Mononuclear cell (primary cell): ENCODE measurements around the gene SLC15A4. TPM values are rescaled to one million over a fixed set of nuclear protein-coding genes. Genes with fewer than 3 reads are reported as not detected.

ENCODE experiments used
- H3K27me3 ChIP-seq: 2 replicates; pipeline ENCODE4 v1.6.0; 2011; ENCODE audit warnings: low read length, control low read depth; ENCODE audit not compliant: insufficient read depth
- H3K4me1 ChIP-seq: 2 replicates; pipeline ENCODE4 v1.5.1; 2011; ENCODE audit warnings: mild to moderate bottlenecking, low read length, control low read depth; ENCODE audit not compliant: insufficient read depth
- H3K4me3 ChIP-seq: 2 replicates; pipeline ENCODE4 v1.5.1; 2011; ENCODE audit warnings: mild to moderate bottlenecking, low read length, moderate library complexity
- H3K9me3 ChIP-seq: 2 replicates; pipeline ENCODE4 v1.5.1; 2011; ENCODE audit warnings: low read depth, mild to moderate bottlenecking, control low read depth, low read length
- total RNA-seq: library from RNA; depleted of rRNA; stranded (reverse); fragments of >200 nt; gene quantifications from one replicate; pipeline ENCODE4 v1.2.3, GENCODE V29; 2012

Gene SLC15A4
- total RNA-seq, result 59.2 TPM

DNA sequence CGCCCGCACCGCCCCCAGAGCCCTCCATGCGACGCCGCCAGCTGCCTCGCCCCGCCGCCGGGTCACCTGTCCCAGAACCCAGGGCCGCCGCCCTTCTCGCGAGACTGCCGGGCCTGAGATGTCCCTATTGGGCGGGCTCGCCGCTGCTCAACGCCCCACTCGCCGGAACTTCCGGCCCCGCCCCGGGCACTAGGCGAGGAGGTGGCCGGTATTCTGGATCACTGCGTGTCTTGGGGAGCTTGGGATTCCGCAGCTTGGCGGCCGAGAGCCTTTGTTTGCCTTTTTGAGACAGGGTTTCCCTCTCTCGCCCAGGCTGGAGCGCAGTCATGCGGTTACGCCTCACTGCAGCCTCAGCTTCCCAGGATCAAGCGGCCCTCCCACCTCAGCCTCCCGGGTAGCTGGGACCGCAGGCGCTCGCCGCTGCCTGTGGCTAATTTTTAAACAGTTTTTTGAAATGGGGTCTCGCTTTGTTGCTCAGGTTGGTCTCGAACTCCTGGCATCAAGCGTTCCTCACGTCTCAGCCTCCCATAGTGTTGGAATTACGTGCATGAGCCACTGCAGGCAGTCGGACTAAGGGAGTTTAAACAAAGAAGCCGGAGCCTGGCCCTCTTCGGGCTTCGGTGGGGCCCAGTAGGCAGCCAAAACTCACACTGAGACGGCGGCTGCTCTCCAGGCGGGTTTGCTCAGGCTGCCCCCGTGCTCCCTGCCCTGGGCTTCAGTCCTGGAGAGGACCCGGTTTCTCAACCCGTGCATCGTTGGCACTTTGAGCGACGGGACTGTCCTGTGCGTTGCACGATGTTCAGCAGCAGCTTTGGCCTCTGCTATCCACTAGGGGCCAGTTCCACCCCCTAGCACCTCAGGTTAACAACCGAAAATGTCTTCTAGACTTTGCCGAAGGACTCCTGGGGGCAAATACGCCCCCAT lies at the start of gene SLC15A4:
SLC15A4 (minus strand) TSS at position 43 of the 924 bp plus-strand sequence; CDS start at position 28, 15 bp downstream.
- peaks cover 65% of the 10 kb centered on the region for H3K4me1 ChIP-seq
- H3K9me3 ChIP-seq, result no peaks in the 10 kb centered on the region
- no peaks in the 10 kb centered on the region for H3K27me3 ChIP-seq
- H3K4me3 ChIP-seq, result peak within 1 kb of the TSS; percentile 58

DNA sequence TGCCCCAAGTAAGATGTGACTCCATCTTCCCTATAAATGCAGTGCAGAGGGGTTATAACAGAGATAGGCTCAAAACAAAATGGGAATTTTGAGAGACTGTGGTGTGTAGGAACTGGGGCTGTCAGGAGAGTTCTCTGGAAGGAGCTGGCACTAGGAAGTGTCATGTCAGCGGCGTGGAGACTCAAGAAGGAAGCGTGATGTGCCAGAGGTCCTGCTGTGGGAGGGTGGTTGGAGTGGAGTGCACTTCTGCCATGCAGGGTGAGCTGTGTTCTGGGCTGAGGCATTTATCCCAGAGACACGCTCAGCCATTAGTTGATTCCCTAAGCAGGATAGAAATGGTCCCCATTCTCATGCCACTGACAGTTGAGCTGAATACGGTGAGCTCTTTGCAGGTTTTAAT lies 48.5 kb upstream of the SLC15A4 start:
- Histone ChIP-seq H3K9me3 (peaks cover 11% of the 10 kb centered on the region), H3K27me3 (no peaks in the 10 kb centered on the region), H3K4me3 (no peak overlapping the region), H3K4me1 (no peaks in the 10 kb centered on the region)

DNA sequence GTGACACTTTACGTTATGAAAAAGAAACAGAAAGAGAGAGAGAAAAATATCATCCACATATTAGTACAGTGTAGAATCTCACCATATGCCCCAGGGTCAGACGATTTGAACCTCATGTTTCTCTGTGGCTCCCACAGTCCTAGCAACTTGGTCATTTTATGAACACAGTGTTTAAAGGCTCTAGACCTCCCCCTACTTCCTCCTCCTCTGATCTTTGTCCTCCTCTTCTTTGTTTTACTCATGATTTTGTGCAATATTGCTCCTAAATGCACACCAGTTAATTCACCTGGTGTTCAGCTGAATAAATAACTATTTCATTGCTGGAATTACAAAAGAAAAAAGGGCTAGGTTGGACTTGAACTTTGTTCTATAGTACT lies 47.7 kb upstream of the SLC15A4 start:
- Histone ChIP-seq H3K4me1 (no peaks in the 10 kb centered on the region), H3K9me3 (peaks cover 4% of the 10 kb centered on the region), H3K27me3 (no peaks in the 10 kb centered on the region), H3K4me3 (no peak overlapping the region)

DNA sequence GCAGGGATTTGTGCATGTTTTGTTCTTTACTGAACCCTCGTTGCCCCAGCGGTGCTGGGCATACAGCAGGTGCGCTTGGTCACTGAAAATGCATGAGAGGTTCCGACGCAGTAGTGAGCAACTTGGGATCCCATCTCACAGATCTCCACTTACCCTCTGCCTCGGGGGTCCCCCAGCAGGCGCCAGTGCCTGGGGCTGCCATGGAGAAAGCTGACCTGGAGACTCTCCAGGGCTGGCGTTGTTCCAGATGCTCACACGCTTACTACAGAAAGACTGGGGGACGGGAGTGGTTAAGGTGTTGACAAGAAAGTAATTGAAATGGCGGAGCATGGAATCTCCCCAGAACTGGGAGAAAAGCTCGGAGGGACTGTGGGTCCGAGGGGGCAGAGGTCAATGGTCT lies 43.7 kb upstream of the SLC15A4 start:
- H3K4me3 ChIP-seq, result no peak overlapping the region
- H3K9me3 ChIP-seq, result no peaks in the 10 kb centered on the region
- H3K4me1 ChIP-seq, result no peaks in the 10 kb centered on the region
- H3K27me3 ChIP-seq, result no peaks in the 10 kb centered on the region

DNA sequence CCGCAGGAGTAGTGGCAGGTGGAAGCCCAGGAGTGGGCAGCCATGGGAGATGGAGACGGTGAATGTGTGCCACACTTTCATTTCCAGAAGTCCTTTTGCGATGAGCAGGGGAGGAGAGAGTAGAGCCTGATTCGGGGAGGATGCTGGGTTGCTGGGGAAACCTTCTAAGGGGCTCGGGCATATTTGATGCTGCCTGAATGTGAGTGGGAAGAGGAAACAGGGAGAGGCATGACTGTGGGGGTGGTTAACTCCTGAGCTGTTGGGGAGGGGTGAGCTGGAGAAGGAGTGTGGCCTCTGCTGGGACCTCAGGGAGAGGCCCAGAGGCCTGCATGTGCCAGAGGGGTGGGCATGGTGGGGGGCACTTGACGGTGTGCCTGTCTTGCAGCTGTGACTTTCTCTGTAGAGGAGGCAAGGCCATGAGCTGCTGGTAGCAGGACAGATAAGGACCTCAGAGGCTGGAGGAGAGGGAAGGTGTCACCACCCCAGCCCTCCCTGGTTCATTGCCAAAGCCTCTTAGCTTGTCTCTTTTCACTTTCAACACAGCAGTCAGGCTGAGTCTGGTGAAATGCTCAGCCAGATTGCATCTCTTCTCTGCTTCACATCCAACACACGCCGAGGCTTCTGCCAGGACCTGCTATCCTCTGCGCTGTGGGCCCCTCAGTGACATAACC lies 40.9 kb upstream of the SLC15A4 start:
- Histone ChIP-seq H3K9me3 (no peaks in the 10 kb centered on the region), H3K27me3 (no peaks in the 10 kb centered on the region), H3K4me1 (no peaks in the 10 kb centered on the region), H3K4me3 (no peak overlapping the region)

DNA sequence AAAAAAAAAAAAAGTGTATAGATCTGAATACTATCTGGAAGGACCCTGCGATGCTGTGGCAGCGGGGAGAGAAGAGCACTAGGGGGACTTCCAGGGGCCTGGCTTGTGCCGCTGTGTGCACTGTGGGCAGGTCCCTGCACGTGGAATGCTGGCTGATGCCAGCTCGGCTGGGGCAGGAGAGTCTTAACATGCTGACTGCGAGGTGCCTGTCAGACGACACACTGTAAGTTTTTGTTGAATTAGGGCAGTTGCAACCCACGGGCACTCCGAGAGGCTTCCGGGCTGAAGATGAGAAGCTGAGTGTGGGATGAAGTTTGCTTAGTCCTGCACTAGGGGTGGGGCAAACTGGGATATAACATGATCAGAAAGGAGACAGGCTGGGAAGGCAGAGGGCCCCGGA lies 40.2 kb upstream of the SLC15A4 start:
- no peak overlapping the region for H3K4me3 ChIP-seq
- H3K9me3 ChIP-seq, result no peaks in the 10 kb centered on the region
- H3K27me3 ChIP-seq, result no peaks in the 10 kb centered on the region
- no peaks in the 10 kb centered on the region for H3K4me1 ChIP-seq

DNA sequence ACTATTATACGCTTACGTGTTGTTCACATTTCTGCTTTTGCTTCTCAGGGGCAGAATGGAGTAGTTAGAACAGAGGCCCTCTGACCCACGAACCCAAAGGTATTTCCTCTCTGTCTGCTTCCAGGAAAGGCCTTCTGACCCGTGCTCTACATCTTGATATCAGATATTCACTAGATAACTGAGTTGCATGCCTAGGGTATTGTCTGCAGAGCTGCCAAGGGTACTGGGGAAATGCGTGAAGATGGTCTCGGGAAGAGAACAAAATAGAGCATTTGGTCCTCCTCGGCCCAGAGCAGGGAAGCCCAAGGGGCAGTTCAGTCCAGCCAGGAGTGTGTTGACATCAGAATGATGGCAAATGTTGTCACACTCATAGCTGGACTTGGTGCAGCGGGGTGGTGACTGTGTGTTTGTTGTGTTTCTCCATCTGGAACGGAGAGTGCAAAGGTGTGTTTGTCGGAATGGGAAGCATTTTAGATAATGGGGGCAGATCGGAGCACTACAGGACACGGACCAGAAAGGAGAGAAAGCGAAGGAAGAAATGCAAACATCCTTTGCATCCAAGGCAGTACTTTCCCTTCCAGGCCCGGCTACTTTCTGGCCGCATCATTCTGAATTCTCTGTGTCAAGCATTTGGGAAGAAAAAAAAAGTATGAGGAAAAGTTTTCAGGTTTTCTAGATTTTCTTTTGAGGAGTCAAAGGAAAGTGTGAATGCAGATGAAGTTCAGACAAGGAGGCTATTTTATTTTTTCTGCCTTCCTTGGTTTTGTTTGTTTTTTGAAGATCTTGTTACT lies 37.7 kb upstream of the SLC15A4 start:
- no peak overlapping the region for H3K4me3 ChIP-seq
- H3K9me3 ChIP-seq, result no peaks in the 10 kb centered on the region
- no peaks in the 10 kb centered on the region for H3K27me3 ChIP-seq
- peaks cover 19% of the 10 kb centered on the region for H3K4me1 ChIP-seq

DNA sequence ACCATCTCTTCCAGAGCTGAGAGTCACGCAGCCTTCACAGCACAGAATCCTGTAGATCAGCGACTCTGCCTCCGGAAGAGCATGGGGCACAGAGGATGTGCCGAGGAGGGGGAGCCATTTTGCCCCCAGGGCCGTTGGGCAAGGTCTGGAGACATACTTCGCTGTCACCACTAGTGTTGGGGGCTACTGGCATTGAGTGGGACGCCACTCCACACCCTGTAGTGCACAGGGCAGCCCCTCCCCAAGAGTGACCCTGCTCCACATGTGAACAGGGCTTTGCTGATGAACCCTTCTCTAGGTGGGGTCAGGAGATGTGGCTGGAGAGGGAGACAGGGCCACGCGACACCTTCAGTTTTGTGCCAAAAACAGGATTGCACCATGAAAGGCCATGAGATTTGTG lies 35.6 kb upstream of the SLC15A4 start:
- H3K4me3 ChIP-seq, result no peak overlapping the region
- H3K4me1 ChIP-seq, result peaks cover 39% of the 10 kb centered on the region
- peaks cover 4% of the 10 kb centered on the region for H3K27me3 ChIP-seq
- no peaks in the 10 kb centered on the region for H3K9me3 ChIP-seq

DNA sequence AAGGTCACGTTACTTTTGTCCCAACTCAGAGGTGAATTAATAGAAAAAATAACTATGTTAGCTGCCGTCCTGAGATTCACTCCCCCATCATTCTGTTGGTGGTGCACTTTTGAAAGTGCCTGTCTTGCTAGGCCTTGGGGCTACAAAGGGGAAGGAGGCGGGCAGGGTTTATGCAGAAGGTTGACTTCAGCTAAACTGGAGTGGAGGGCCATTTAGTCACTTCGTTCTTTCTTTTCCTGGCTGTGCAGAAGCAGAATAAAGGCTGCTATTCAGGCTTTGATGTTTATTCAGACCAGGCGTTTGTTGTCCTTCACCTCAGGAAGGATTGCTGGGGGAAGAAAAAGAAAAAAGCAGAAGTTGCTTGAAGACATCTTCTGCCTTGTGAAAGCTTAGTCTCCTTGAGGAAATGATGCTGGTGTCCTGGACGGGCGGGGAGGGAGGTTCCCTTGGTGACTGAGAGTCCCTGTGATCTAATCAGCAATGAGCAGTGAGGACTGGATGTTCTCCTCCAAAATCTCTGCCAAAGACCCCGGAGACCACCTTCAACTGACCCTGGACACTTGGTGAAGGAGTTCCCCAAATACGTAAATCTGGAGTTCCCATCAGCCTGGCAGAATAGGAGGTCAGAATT lies 33.5 kb upstream of the SLC15A4 start:
- Histone ChIP-seq H3K4me1 (peaks cover 52% of the 10 kb centered on the region), H3K27me3 (peaks cover 4% of the 10 kb centered on the region), H3K4me3 (no peak overlapping the region), H3K9me3 (no peaks in the 10 kb centered on the region)

DNA sequence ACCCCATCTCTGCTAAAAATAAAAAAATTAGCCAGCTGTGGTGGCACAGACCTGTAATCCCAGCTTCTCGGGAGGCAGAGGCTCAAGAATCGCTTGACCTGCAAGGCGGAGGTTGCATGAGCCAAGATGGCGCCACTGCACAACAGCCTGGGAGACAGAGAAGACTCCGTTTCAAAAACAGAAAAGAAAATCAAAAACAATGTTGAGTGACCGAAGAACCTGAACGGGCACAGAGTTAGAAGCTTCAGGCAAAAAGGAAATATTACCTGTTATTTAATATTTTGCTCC lies 33.0 kb upstream of the SLC15A4 start:
- H3K9me3 ChIP-seq, result no peaks in the 10 kb centered on the region
- H3K4me1 ChIP-seq, result peaks cover 57% of the 10 kb centered on the region
- peaks cover 4% of the 10 kb centered on the region for H3K27me3 ChIP-seq
- H3K4me3 ChIP-seq, result no peak overlapping the region

DNA sequence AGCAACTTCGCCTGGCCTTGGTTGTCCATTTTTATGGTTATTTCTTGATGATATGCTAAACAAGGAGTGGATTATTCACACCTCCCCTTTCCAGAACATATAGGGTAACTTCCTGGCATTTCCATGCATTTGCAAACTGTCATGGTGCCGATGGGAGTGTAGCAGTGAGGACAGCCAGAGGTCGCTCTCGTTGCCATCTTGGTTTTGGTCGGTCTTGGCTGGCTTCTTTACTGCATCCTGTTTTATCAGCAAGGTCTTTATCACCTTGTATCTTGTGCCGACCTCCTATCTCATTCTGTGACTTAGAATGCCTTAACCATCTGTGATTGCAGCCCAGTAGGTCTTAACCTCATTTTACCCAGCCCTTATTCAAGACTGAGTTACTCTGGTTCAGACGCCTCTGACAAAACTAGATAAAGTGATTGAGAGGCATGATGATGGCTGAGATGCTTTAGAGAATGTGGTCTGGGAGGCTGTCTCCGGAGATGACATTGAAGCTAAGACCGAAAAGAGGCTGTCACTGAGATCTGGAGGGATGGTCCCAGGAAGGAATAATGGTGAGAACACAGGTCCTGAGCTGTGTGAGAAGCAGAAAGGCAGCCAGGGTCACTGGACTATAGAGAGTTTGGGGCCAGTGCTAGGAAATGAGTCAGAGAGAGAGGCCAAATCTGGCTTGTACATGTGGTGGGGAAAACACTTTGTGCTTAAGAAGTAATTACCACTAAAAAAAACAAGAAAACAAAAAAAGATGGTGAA lies 32.5 kb upstream of the SLC15A4 start:
- Histone ChIP-seq H3K9me3 (no peaks in the 10 kb centered on the region), H3K4me3 (no peak overlapping the region), H3K4me1 (peaks cover 57% of the 10 kb centered on the region), H3K27me3 (peaks cover 4% of the 10 kb centered on the region)

DNA sequence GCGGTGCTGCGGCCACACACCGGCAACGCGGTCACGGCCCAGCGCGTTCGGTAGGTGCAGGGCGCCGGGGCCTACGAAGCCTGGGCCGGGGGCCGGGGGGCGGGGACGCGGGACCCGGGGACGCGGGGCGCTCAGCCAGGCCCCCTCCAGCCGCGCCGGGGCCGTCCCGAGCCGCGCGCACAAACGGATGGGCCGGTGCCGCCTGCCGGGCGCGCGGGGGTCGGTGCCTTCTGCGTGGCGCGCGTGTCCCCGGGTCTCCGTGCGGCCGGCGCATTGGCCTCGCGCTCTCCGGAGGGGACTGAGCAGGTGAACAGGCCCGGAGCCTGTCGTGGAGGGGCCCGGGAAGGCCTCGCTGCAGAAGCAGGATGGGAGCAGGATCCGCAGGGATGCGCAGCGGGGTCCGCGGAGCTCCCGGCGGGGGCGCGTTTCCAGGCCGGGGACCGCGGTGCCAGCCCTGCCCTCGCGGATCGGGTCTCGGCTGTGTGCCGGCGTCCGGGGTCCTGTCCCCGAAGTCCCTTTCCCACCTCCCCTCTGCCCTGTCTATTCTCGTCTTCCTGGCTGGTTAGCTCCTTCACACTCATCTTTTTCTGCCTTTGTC lies 29.9 kb upstream of the SLC15A4 start:
- H3K27me3 ChIP-seq, result peaks cover 4% of the 10 kb centered on the region
- H3K4me1 ChIP-seq, result peaks cover 57% of the 10 kb centered on the region
- H3K9me3 ChIP-seq, result no peaks in the 10 kb centered on the region
- peak overlapping the region; percentile 65 for H3K4me3 ChIP-seq

DNA sequence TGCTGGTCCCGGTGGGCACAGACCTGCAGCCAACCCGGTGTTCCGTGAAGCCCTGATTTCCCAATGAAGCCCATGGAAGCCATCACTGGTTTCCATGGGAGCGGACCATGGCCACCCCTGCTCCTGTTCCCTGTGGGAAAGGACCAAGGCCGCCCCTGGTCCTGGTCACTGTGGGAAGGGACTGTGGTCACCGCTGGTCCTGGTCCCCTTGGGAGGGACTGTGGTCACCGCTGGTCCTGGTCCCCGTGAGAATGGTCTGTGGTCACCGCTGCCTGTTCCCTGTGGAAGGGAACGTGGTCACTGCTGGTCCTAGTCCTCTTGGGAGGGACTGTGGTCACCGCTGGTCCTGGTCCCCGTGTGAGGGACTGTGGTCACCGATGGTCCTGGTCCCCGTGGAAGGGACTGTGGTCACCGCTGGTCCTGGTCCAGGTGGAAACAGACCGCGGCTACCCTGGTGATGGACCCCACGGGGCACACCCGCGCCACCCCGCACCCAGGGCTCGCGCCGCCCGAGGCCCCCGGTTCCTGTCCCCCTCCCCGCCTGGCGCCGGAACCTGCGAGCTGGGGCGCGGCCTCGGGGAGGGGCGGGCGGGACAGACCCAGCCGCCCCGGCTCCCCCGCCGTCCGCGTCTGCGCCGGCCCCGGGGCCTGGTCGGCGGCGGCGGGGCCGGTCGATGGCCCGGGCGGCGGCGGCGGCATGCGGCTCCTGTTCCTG lies 29.3 kb upstream of the SLC15A4 start, which contains the start of gene GLT1D1:
GLT1D1 (plus strand) TSS at position 594 of the 715 bp plus-strand sequence; CDS start at position 698, 104 bp downstream.
- peak within 1 kb of the TSS; percentile 65 for H3K4me3 ChIP-seq
- H3K9me3 ChIP-seq, result no peaks in the 10 kb centered on the region
- peaks cover 4% of the 10 kb centered on the region for H3K27me3 ChIP-seq
- H3K4me1 ChIP-seq, result peaks cover 54% of the 10 kb centered on the region
